ENCODE measurements around the gene PCSK7. TPM values are rescaled to one million over a fixed set of nuclear protein-coding genes. Genes with fewer than 3 reads are reported as not detected.

The PCSK7 gene
- total RNA-seq, 1 donor: 44.5 TPM

GRCh38 chr11:117187428-117187798, 44.5 kb downstream of the PCSK7 start:
- TF ChIP-seq CTCF (IDR thresholded peaks at IDR 0.05; ENCODE audit: extremely low read depth, low read depth, low read length): no peak
- Histone ChIP-seq H3K9me3 (ENCODE audit: low read depth, low read length) (no peaks in the 10 kb centered on the region), H3K27ac (ENCODE audit: low read depth, low read length) (no peak overlapping the region), H2AFZ (ENCODE audit: low read length) (no peak overlapping the region), H3K4me3 (ENCODE audit: insufficient read depth, low read length) (no peak overlapping the region), H4K20me1 (ENCODE audit: insufficient read depth, low read length) (peaks cover 4% of the 10 kb centered on the region), H3K27me3 (ENCODE audit: insufficient read depth, low read length) (no peaks in the 10 kb centered on the region), H3K4me2 (ENCODE audit: insufficient read depth, low read length) (no peak overlapping the region), H3K36me3 (ENCODE audit: insufficient read depth, low read length) (peaks cover 69% of the 10 kb centered on the region), H3K79me2 (ENCODE audit: insufficient read depth, low read length) (no peaks in the 10 kb centered on the region), H3K4me1 (ENCODE audit: insufficient read depth, low read length) (no peaks in the 10 kb centered on the region)
- no peak for DNase-seq (ENCODE audit: insufficient read length, low spot score, missing footprints)

DNA sequence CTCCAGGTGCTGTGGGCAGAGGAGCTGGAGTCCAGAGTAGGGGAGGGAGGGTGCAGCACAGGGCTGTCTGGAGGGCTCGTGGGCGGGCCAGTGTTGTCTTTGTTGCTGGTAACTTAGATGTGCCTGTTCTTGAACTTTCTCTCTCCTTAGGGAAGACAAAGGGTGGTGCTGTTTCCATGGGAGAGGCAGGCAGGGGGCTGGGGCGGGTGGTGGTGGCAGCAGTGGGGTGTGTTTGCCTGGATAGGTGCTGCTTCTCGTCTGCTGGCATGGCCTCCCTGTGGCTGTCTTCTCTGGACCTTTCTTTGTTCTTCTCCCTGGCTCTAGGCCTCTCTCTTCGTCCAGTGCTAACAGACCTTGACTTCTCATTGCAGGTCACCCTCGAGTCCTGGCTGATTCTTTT, 44.9 kb downstream of the PCSK7 start:
- DNase-seq (ENCODE audit: insufficient read length, low spot score, missing footprints): peak; percentile 75
- Histone ChIP-seq H3K4me3 (ENCODE audit: insufficient read depth, low read length) (no peak overlapping the region), H3K79me2 (ENCODE audit: insufficient read depth, low read length) (no peaks in the 10 kb centered on the region), H3K4me1 (ENCODE audit: insufficient read depth, low read length) (no peaks in the 10 kb centered on the region), H3K4me2 (ENCODE audit: insufficient read depth, low read length) (no peak overlapping the region), H3K36me3 (ENCODE audit: insufficient read depth, low read length) (peaks cover 73% of the 10 kb centered on the region), H2AFZ (ENCODE audit: low read length) (no peak overlapping the region), H3K27ac (ENCODE audit: low read depth, low read length) (no peak overlapping the region), H3K27me3 (ENCODE audit: insufficient read depth, low read length) (no peaks in the 10 kb centered on the region), H3K9me3 (ENCODE audit: low read depth, low read length) (no peaks in the 10 kb centered on the region), H4K20me1 (ENCODE audit: insufficient read depth, low read length) (peaks cover 4% of the 10 kb centered on the region)
- TF ChIP-seq CTCF (IDR thresholded peaks at IDR 0.05; ENCODE audit: extremely low read depth, low read depth, low read length): no peak

DNA sequence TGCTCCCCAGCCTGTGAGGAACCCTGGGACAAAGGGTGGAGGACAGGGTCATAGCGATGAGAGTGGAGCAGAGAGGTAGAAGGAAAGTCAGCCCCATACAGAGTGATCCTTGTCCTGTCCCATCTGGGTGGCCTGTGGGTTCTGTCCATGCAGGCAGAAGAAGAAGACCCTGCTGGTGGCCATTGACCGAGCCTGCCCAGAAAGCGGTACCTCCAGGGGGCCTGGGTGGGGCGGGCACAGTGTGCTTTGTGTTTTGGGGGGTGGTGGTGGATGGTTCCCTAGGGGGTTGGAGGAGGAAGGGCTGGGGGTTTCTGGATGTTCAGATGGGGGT, 45.5 kb downstream of the PCSK7 start:
- Histone ChIP-seq H3K4me2 (ENCODE audit: insufficient read depth, low read length) (no peak overlapping the region), H3K79me2 (ENCODE audit: insufficient read depth, low read length) (no peaks in the 10 kb centered on the region), H3K9me3 (ENCODE audit: low read depth, low read length) (no peaks in the 10 kb centered on the region), H3K36me3 (ENCODE audit: insufficient read depth, low read length) (peaks cover 70% of the 10 kb centered on the region), H4K20me1 (ENCODE audit: insufficient read depth, low read length) (peaks cover 4% of the 10 kb centered on the region), H3K4me1 (ENCODE audit: insufficient read depth, low read length) (no peaks in the 10 kb centered on the region), H3K27me3 (ENCODE audit: insufficient read depth, low read length) (no peaks in the 10 kb centered on the region), H2AFZ (ENCODE audit: low read length) (no peak overlapping the region), H3K4me3 (ENCODE audit: insufficient read depth, low read length) (no peak overlapping the region), H3K27ac (ENCODE audit: low read depth, low read length) (no peak overlapping the region)
- DNase-seq (ENCODE audit: insufficient read length, low spot score, missing footprints): peak; percentile 31
- no peak for TF ChIP-seq CTCF (IDR thresholded peaks at IDR 0.05; ENCODE audit: extremely low read depth, low read depth, low read length)

GRCh38 chr11:117185736-117186430, 46.0 kb downstream of the PCSK7 start:
- H4K20me1 ChIP-seq (ENCODE audit: insufficient read depth, low read length): peaks cover 4% of the 10 kb centered on the region
- H3K27ac ChIP-seq (ENCODE audit: low read depth, low read length): no peak overlapping the region
- no peak overlapping the region for H2AFZ ChIP-seq (ENCODE audit: low read length)
- H3K27me3 ChIP-seq (ENCODE audit: insufficient read depth, low read length): no peaks in the 10 kb centered on the region
- H3K9me3 ChIP-seq (ENCODE audit: low read depth, low read length): no peaks in the 10 kb centered on the region
- peaks cover 70% of the 10 kb centered on the region for H3K36me3 ChIP-seq (ENCODE audit: insufficient read depth, low read length)
- TF ChIP-seq CTCF (IDR thresholded peaks at IDR 0.05; ENCODE audit: extremely low read depth, low read depth, low read length): no peak
- H3K4me1 ChIP-seq (ENCODE audit: insufficient read depth, low read length): peaks cover 3% of the 10 kb centered on the region
- DNase-seq (ENCODE audit: insufficient read length, low spot score, missing footprints): peak; percentile 46
- peaks cover 2% of the 10 kb centered on the region for H3K79me2 ChIP-seq (ENCODE audit: insufficient read depth, low read length)
- no peak overlapping the region for H3K4me3 ChIP-seq (ENCODE audit: insufficient read depth, low read length)
- H3K4me2 ChIP-seq (ENCODE audit: insufficient read depth, low read length): no peak overlapping the region

Measured in osteoblast (primary cell).